Heart left ventricle (tissue), 13 donors: ENCODE data around the gene SNURF.

Experiments used
- CTCF ChIP-seq, 12 donors: fragments of 200-600 bp; sonication (generic) in 4 of 12; IDR thresholded peaks; one replicate each; pipeline versions ENCODE4 v1.5.0 to v1.8.0; 2018 to 2022; ENCODE audit warnings: antibody characterized with exemption in 12 of 12, mild to moderate bottlenecking in 5 of 12
- POLR2A ChIP-seq, 2 donors: fragments of 450-650 bp; IDR thresholded peaks; one replicate each; pipeline ENCODE4 v1.6.1; 2017; ENCODE audit warnings: antibody characterized with exemption in 2 of 2, mild to moderate bottlenecking in 2 of 2, moderate library complexity in 2 of 2
- donor health status: ischemic (EF 13 %, LVEDD 7.1; RV severe dilation, severe dysfunction).
- donor health status: DM: no; HTN: yes; CAD: no.
- donor health status: DM: no; HTN: no; CAD: no.
- donor health status: ischemic (EF 25% LVEDD 6.9; RV normal size, moderate dysfunction).
- donor health status: ischemic (EF 25% LVEDD 5.7; RV mildly dilated, moderate dysfunction).
- donor health status: ischemic (EF 35%, LVEDD 5.7; RV mildly dilated, moderate dysfunction).
- donor health status: nonischemic (EF 11% LVEDD 7.7; RV severe dilation, severe dysfunction).
- donor health status: DM: yes; HTN: yes; CAD: no.
- donor health status: PGD.
- donor health status: ischemic (EF 29% LVEDD 5.4; RV normal size, mild dysfunction).
- donor health status: nonischemic (EF 23%, LVEDD 6.1; RV moderate dilation, normal function).

DNA sequence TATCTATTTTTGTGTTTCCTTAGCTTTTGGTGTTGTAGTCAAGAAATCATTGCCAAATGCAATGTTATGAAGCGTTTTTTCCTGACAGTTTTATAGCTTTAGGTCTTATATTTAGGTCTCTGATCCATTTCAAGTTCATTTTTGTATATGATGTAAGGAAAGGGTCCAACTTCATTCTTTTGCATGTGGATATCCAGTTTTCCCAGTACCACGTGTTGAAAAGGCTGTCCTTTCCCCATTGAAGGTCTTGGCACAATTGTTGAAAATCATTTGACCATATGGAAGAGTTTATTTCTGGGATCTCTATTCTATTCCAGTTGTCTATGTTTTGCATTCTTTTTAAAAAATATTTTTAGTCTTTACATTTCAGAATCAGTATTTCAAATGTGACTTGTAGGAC is 14.6 kb upstream of the SNURF start:
- TF ChIP-seq CTCF (IDR thresholded peaks at IDR 0.05) (no peak), POLR2A (IDR thresholded peaks at IDR 0.05) (no peak)
